ENCODE measurements around the gene TMX4. TPM values are rescaled to one million over a fixed set of nuclear protein-coding genes. Genes with fewer than 3 reads are reported as not detected.

TMX4 gene
- total and polyA plus RNA-seq, 2 donors (not counting 3 experiments of a cell fraction or from before 2014, with no cell fraction given) = 6.5 to 30.3 TPM

DNA sequence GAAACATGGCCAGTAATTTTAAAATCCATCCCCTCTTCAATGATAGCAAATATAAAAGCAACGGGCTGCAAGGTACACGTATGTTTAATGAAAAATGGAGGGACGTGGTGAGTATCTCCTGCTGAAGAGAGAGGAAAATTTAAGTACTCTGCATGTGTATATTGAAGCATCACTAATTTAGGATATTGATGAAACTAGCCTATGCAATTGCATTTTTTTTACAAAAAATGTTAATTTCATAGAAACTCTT lies 362 bp upstream of the TMX4 start:
- Histone ChIP-seq H3K9ac (replicated peaks; ENCODE audit: extremely low read depth, insufficient read depth, low read length) (peak overlapping the region; percentile 45), H3K4me3 (replicated peaks in 1 of 3; ENCODE audit: insufficient read depth in 1 of 3, low read depth in 1 of 3, low read length in 3 of 3) (peak overlapping the region in 2 of 3 experiments; percentile 82 to 88), H3K36me3 (ENCODE audit: control insufficient read depth in 2 of 2, extremely low read depth in 1 of 2, insufficient read depth in 2 of 2, low read length in 2 of 2) (no peaks in the 10 kb centered on the region), H3K9me3 (replicated peaks; ENCODE audit: control insufficient read depth, insufficient read depth, low read length) (no peaks in the 10 kb centered on the region), H3K4me2 (ENCODE audit: insufficient read depth, low read length) (peak overlapping the region; percentile 85), H3K79me2 (ENCODE audit: control insufficient read depth, insufficient read depth, low read length) (no peaks in the 10 kb centered on the region), H3K9me1 (replicated peaks; ENCODE audit: control insufficient read depth, extremely low read depth, insufficient read depth, low read length) (no peaks in the 10 kb centered on the region), H4K20me1 (replicated peaks; ENCODE audit: control insufficient read depth, extremely low read depth, insufficient read depth, low read length) (no peaks in the 10 kb centered on the region), H2AFZ (ENCODE audit: low read depth, low read length) (peak overlapping the region; percentile 35), H3K27me3 (ENCODE audit: control insufficient read depth in 2 of 2, insufficient read depth in 2 of 2, low read length in 2 of 2) (no peaks in the 10 kb centered on the region), H3K4me1 (ENCODE audit: control insufficient read depth, extremely low read depth, insufficient read depth, low read length) (peaks cover 8% of the 10 kb centered on the region), H3K27ac (ENCODE audit: insufficient read depth, low read depth, low read length) (peak overlapping the region; percentile 48)
- intact Hi-C loops (cut with micrococcal nuclease) (loop anchor here (1.0 to 2.0 kb wide), 3 partner anchors 39 to 83 kb away; no protein-coding TSS in a partner anchor), dilution Hi-C loops (cut with MboI; ENCODE audit: extremely low pct_ligation_motif_present, low sequenced_read_pairs) (no loop called here)
- TF ChIP-seq, protein P1, sequence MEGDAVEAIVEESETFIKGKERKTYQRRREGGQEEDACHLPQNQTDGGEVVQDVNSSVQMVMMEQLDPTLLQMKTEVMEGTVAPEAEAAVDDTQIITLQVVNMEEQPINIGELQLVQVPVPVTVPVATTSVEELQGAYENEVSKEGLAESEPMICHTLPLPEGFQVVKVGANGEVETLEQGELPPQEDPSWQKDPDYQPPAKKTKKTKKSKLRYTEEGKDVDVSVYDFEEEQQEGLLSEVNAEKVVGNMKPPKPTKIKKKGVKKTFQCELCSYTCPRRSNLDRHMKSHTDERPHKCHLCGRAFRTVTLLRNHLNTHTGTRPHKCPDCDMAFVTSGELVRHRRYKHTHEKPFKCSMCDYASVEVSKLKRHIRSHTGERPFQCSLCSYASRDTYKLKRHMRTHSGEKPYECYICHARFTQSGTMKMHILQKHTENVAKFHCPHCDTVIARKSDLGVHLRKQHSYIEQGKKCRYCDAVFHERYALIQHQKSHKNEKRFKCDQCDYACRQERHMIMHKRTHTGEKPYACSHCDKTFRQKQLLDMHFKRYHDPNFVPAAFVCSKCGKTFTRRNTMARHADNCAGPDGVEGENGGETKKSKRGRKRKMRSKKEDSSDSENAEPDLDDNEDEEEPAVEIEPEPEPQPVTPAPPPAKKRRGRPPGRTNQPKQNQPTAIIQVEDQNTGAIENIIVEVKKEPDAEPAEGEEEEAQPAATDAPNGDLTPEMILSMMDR (IDR thresholded peaks at IDR 0.05; ENCODE audit: extremely low read depth in 1 of 2, insufficient read depth in 1 of 2, low read depth in 1 of 2, low read length in 2 of 2) = no peak
- TF ChIP-seq POLR2AphosphoS5 (IDR thresholded peaks at IDR 0.05; ENCODE audit: insufficient read depth, low read depth, low read length) (no peak), EZH2 (IDR thresholded peaks at IDR 0.05; ENCODE audit: borderline replicate concordance, low read depth, low read length, severe bottlenecking) (no peak), FOS (IDR thresholded peaks at IDR 0.05; ENCODE audit: borderline replicate concordance, insufficient read depth, low read length) (no peak), GATA2 (IDR thresholded peaks at IDR 0.05; ENCODE audit: insufficient read depth, insufficient read length, low read depth, low read length) (no peak), POLR2A (IDR thresholded peaks at IDR 0.05; ENCODE audit: low read depth, low read length) (no peak), JUN (IDR thresholded peaks at IDR 0.05; ENCODE audit: borderline replicate concordance, insufficient read depth, insufficient read length, low read depth) (no peak)
- TF ChIP-seq, protein P2, sequence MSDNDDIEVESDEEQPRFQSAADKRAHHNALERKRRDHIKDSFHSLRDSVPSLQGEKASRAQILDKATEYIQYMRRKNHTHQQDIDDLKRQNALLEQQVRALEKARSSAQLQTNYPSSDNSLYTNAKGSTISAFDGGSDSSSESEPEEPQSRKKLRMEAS (IDR thresholded peaks at IDR 0.05; ENCODE audit: insufficient read depth, insufficient read length) = no peak
- no peak for DNase-seq (ENCODE audit: low read depth, low spot score)
- BruUV-seq (replicated peaks) = no TSS peak
- FAIRE-seq = no peak
- POLR2A ChIA-PET = interaction anchor here (0.7 kb wide), 1 partner anchor 9 kb away, joined by 3 read pairs; no protein-coding TSS in a partner anchor
- CTCF ChIA-PET = interaction anchor here (0.9 to 2.7 kb wide), 4 partner anchors 9 to 39 kb away, joined by 3 to 9 read pairs (median 4); no protein-coding TSS in a partner anchor

Data from endothelial cell of umbilical vein (primary cell).